GM03348 (cell line): ENCODE measurements around the gene NAA50.

ENCODE experiments used
- DNase-seq: peaks from one replicate; pipeline ENCODE4 v3.0.0; 2012; ENCODE audit warnings: low spot score

Gene NAA50

DNA sequence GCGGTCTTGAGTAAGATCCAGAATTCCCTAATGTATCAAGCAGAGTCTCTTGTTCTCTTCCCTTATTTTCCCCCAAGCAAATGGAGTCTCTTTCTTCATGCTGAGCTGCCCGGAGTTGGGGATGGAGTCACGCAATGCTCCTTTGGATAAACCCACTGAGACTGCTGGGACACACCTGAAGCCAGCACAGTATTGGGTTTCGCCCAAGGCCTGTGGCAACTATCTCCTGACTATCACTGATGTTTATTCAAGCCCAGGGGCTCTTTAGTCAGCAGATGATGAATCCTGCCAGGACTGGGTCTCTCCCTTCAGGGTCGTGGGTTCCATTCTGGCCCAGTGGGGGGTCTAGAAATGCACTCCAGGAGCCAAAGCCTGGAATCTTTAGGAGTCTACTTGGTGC is 60.9 kb downstream of the NAA50 start:
- no peak for DNase-seq

DNA sequence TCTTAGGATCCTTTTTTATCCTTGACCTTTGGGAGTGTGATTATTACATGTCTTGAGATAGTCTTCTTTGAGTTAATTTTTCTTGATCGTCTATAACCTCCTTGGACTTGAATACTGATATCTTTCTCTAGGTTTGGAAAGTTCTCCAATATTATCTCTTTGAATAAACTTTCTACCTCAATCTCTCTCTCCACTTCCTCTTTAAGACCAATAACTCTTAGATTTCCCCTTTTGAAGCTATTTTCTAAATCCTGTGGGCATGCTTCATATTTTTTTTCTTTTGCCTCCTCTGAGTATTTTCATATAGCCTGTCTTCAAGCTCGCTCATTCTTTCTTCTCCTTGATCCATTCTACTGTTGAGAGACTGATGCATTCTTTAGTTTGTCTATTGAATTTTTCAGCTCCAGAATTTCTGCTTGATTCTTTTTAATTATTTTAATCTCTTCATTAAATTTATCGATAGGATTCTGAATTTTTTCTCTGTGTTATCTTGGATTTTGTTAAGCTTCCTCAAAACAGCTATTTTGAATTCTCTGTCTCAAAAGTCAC is 61.7 kb downstream of the NAA50 start:
- no peak for DNase-seq

DNA sequence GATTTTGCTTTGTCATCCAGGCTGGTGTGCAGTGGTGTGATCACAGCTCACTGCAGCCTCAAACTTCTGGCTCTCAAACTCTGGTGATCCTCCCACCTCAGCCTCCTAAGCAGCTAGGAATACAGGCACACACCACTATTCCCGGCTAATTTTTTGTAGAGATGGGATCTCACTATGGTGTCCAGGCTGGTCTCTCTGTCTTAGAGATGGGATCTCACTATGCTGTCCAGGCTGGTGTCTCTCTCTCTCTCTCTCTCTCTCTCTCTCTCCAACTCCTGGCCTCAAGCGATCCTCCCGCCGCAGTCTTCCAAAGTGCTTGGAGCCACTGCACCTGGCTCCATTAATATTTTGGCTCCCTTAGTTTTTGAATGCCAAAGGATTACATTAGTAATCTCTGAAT is 67.3 kb downstream of the NAA50 start:
- DNase-seq, result no peak

DNA sequence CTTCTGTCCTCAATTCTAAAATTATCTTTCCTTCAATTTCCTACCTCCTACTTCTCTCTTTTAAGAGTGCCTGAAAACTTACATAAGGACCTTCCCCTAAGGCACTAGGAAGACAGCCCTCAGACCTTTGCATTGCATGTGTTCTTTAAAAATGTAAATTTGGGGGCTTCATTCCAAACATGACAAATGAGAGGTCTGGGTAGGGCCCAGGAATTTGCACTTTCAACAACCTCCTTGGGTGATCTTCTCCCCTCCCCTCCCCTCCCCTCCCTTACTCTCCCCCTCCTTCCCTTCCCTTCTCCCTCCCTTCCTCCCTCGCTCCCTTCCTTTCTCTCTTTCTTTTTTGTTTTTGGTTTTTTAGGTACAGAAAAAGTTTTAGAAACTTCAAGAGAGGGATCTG is 68.3 kb downstream of the NAA50 start:
- no peak for DNase-seq

DNA sequence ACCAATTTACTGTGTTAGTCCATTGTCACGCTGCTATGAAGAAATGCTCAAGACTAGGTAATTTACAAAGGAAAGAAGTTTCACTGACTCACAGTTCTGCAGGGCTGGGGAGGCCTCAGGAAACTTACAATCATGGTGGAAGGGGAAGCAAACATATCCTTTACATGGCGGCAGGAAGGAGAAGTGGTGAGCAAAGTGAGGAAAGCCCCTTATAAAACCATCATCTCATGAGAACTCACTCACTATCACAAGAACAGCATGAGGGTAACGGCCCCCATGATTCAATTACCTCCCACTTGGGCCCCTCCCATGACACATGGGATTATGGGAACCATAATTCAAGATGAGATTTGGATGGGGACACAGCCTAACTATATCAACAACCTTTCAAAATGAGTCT is 69.8 kb downstream of the NAA50 start:
- DNase-seq, result no peak

DNA sequence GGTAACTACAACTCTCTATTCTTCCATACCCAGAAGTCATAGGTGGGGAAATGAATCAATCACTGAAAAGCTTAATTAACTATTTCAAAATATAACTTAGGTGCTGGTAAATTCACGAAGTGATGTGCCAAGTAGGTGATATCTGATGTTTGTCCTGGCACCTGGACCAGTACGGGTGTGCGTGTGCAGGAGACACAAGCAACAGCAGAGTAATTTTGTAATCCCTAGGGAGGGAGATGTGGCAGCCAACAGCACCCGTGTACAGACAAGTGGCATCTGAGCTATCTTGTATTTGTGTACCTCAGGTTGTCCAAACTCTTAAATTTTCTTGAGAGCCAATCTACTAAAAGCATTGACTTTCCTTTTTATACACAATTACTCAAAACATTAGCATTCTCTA is 72.5 kb downstream of the NAA50 start:
- DNase-seq, result no peak

DNA sequence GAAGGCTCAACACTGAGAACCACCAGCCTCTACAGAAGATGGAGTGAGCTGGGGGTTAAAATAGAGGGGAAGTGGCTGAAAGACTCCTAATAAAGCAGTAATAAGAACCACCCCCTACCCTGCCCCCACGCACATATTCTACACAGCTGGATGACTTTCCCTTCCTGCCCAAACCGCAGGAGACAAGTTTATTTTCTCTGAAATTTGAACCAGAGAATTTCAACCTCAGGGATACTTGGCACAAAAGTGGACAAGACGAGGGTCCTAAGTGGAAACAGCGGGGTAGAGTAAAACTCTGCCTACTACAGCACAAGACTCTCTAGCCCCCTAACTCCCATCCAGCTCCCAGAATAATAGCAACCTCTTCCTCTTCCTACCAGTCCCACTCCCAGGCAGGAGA is 78.0 kb downstream of the NAA50 start:
- peak; percentile 40 for DNase-seq
